Measurements from ENCODE around the gene ZSCAN5C.

- TF ChIP-seq CTCF (conservative IDR thresholded peaks at IDR 0.05): no peak
- no peak for TF ChIP-seq EZH2 (IDR thresholded peaks at IDR 0.05; ENCODE audit: low read depth)
Observed at GRCh38 chr19:56211718-56212117, 9.6 kb downstream of the ZSCAN5C start.
